ENCODE data around the gene GRIN2D. TPM values are rescaled to one million over a fixed set of nuclear protein-coding genes. Genes with fewer than 3 reads are reported as not detected.

Gene GRIN2D
- total RNA-seq, 3 donors from 2014 or later = 0.26 to 0.46 (median 0.35) TPM

GRCh38 chr19:48433337-48433736 is 39.9 kb downstream of the GRIN2D start:
- ATAC-seq (no peak), DNase-seq (no peak)
- Histone ChIP-seq H3K4me1 (ENCODE audit: low read depth) (no peaks in the 10 kb centered on the region), H3K36me3 (ENCODE audit: low read depth) (no peaks in the 10 kb centered on the region), H3K4me3 (no peak overlapping the region), H3K9me3 (no peaks in the 10 kb centered on the region)
- TF ChIP-seq, protein P1, sequence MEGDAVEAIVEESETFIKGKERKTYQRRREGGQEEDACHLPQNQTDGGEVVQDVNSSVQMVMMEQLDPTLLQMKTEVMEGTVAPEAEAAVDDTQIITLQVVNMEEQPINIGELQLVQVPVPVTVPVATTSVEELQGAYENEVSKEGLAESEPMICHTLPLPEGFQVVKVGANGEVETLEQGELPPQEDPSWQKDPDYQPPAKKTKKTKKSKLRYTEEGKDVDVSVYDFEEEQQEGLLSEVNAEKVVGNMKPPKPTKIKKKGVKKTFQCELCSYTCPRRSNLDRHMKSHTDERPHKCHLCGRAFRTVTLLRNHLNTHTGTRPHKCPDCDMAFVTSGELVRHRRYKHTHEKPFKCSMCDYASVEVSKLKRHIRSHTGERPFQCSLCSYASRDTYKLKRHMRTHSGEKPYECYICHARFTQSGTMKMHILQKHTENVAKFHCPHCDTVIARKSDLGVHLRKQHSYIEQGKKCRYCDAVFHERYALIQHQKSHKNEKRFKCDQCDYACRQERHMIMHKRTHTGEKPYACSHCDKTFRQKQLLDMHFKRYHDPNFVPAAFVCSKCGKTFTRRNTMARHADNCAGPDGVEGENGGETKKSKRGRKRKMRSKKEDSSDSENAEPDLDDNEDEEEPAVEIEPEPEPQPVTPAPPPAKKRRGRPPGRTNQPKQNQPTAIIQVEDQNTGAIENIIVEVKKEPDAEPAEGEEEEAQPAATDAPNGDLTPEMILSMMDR (IDR thresholded peaks at IDR 0.05) = no peak
- intact Hi-C loops (cut with DNase I, micrococcal nuclease) = no loop called here

DNA sequence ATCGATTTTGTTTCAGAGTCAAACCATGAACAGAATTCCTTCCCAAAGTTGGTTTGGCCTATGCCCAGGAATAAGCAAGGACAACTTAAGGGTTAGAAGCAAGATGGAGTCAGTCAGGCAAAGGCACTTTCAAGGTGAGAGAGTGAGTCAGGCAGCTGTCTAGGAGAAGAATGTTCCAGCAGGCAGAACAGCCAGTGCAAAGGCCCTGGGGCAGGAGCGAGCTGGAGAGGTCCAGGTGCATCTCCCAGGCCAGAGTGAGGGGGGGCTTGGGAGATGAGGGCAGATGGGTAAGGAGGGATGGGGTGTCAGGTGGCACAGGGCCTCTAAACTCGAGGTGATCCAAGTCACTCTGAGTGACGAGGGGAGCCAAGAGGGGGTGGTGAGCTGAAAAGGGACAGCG is 43.1 kb downstream of the GRIN2D start:
- no peaks in the 10 kb centered on the region for H3K4me1 ChIP-seq (ENCODE audit: low read depth)
- H3K4me3 ChIP-seq = no peak overlapping the region
- H3K36me3 ChIP-seq (ENCODE audit: low read depth) = no peaks in the 10 kb centered on the region
- H3K9me3 ChIP-seq = no peaks in the 10 kb centered on the region
- DNase-seq (no peak), ATAC-seq (no peak)
- intact Hi-C loops (cut with DNase I, micrococcal nuclease) = no loop called here
- TF ChIP-seq, protein P1 (IDR thresholded peaks at IDR 0.05) = no peak

DNA sequence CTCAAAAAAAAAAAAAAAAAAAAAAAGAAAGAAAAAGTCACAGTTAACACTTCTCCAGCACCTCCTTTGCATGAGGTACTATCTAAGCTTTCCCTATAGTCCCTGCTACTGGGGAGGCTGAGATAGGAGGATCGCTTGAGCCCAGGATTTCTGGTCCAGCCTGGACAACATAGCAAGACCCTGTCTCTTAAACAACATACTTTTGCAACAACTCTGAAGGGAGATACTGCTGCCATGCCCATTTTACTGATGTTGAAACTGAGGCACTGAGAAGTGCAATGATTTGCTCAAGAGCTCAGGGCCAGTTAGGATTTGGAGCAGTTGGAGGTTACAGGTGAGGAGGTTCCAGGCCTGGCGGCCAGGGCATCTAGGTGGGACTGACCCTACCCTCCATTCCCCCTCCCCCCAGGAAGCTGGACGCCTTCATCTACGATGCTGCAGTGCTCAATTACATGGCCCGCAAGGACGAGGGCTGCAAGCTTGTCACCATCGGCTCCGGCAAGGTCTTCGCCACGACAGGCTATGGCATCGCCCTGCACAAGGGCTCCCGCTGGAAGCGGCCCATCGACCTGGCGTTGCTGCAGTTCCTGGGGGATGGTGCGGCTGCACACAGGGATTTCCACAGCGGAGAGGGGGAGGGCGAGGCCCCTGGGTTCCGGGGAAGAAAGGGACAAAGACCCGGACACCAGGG is 48.0 kb downstream of the GRIN2D start:
- Histone ChIP-seq H3K4me1 (ENCODE audit: low read depth) (peaks cover 10% of the 10 kb centered on the region), H3K9me3 (no peaks in the 10 kb centered on the region), H3K4me3 (no peak overlapping the region), H3K36me3 (ENCODE audit: low read depth) (no peaks in the 10 kb centered on the region)
- TF ChIP-seq, protein P1 (IDR thresholded peaks at IDR 0.05) = no peak
- no peak for ATAC-seq
- intact Hi-C loops (cut with DNase I, micrococcal nuclease) = no loop called here
- no peak for DNase-seq

- H3K36me3 ChIP-seq (ENCODE audit: low read depth) = no peaks in the 10 kb centered on the region
Observed at GRCh38 chr19:48442116-48443035, 48.9 kb downstream of the GRIN2D start.

GRCh38 chr19:48443256-48443655 is 49.8 kb downstream of the GRIN2D start:
- H3K36me3 ChIP-seq (ENCODE audit: low read depth) = no peaks in the 10 kb centered on the region
- no peaks in the 10 kb centered on the region for H3K9me3 ChIP-seq
- no peak for DNase-seq
- intact Hi-C loops (cut with DNase I, micrococcal nuclease) = no loop called here
- ATAC-seq = no peak
- TF ChIP-seq, protein P1 (IDR thresholded peaks at IDR 0.05) = no peak
- peaks cover 17% of the 10 kb centered on the region for H3K4me1 ChIP-seq (ENCODE audit: low read depth)
- no peak overlapping the region for H3K4me3 ChIP-seq

More at GRCh38 chr19:48442116-48443035, 48.9 kb downstream of the GRIN2D start:
- no peaks in the 10 kb centered on the region for H3K9me3 ChIP-seq
- DNase-seq = no peak
- intact Hi-C loops (cut with DNase I, micrococcal nuclease) = no loop called here
- TF ChIP-seq, protein P1 (IDR thresholded peaks at IDR 0.05) = no peak
- no peak overlapping the region for H3K4me3 ChIP-seq
- ATAC-seq = no peak
- H3K4me1 ChIP-seq (ENCODE audit: low read depth) = peaks cover 16% of the 10 kb centered on the region

Other genes with a start within 250 kb of the GRIN2D start
- gene LIG1, start 223.3 kb upstream of the GRIN2D start, total RNA-seq = 10 to 100 TPM; 16.0 to 42.7 (median 29.6) TPM
- 10 to 100 TPM in 1 of 3 donors, 1 to 10 TPM in 2; 6.0 to 12.9 (median 8.7) TPM for gene ZSWIM9, start 223.0 kb upstream of the GRIN2D start, total RNA-seq
- 10 to 100 TPM; 22.7 to 41.4 (median 28.8) TPM for gene CARD8, start 137.8 kb upstream of the GRIN2D start, total RNA-seq
- gene ZNF114, start 123.6 kb upstream of the GRIN2D start, total RNA-seq = under 1 TPM; 0.17 to 0.39 (median 0.22) TPM
- 100 to 1,000 TPM in 1 of 3 donors, 10 to 100 TPM in 2; 10.3 to 109 (median 36.2) TPM for gene EMP3, start 68.1 kb upstream of the GRIN2D start, total RNA-seq
- gene TMEM143, start 29.7 kb upstream of the GRIN2D start, total RNA-seq = 10 to 100 TPM; 13.2 to 14.5 (median 13.6) TPM
- under 1 TPM in 1 of 3 donors, not detected in 2; 0.41 TPM for gene SYNGR4, start 29.3 kb upstream of the GRIN2D start, total RNA-seq
- 100 to 1,000 TPM; 144 to 214 (median 200) TPM for gene KDELR1, start 2.1 kb upstream of the GRIN2D start, total RNA-seq
- 10 to 100 TPM; 19.7 to 26.8 (median 24.3) TPM for gene GRWD1, start 52.3 kb downstream of the GRIN2D start, total RNA-seq
- 1 to 10 TPM in 1 of 3 donors, under 1 TPM in 2; 0.46 to 1.3 (median 0.67) TPM for gene KCNJ14, start 61.9 kb downstream of the GRIN2D start, total RNA-seq
- 10 to 100 TPM; 66.3 to 86.9 (median 69.3) TPM for gene CYTH2, start 75.7 kb downstream of the GRIN2D start, total RNA-seq
- gene LMTK3, start 118.2 kb downstream of the GRIN2D start, total RNA-seq = 1 to 10 TPM in 2 of 3 donors, under 1 TPM in 1; 0.48 to 2.6 (median 1.3) TPM
- 1 to 10 TPM in 2 of 3 donors, under 1 TPM in 1; 0.51 to 3.1 (median 1.1) TPM for gene SULT2B1, start 158.5 kb downstream of the GRIN2D start, total RNA-seq
- gene SPACA4, start 213.1 kb downstream of the GRIN2D start, total RNA-seq = not detected
- gene FAM83E, start 221.4 kb downstream of the GRIN2D start, total RNA-seq = 100 to 1,000 TPM in 2 of 3 donors, 10 to 100 TPM in 1; 97.8 to 180 (median 175) TPM
- 1,000 to 10,000 TPM in 2 of 3 donors, 100 to 1,000 TPM in 1; 999 to 1,336 (median 1,270) TPM for gene RPL18, start 225.5 kb downstream of the GRIN2D start, total RNA-seq
- gene SPHK2, start 225.8 kb downstream of the GRIN2D start, total RNA-seq = 10 to 100 TPM; 37.9 to 54.8 (median 50.2) TPM
- gene DBP, start 243.7 kb downstream of the GRIN2D start, total RNA-seq = 10 to 100 TPM in 2 of 3 donors, 1 to 10 TPM in 1; 8.2 to 18.4 (median 11.1) TPM